Measurements from ENCODE around the gene ASIC2. TPM values are rescaled to one million over a fixed set of nuclear protein-coding genes. Genes with fewer than 3 reads are reported as not detected.

ASIC2 gene
- total RNA-seq, 4 donors from 2014 or later, result 0.80 to 1.8 (median 1.4) TPM; not detected in 1

DNA sequence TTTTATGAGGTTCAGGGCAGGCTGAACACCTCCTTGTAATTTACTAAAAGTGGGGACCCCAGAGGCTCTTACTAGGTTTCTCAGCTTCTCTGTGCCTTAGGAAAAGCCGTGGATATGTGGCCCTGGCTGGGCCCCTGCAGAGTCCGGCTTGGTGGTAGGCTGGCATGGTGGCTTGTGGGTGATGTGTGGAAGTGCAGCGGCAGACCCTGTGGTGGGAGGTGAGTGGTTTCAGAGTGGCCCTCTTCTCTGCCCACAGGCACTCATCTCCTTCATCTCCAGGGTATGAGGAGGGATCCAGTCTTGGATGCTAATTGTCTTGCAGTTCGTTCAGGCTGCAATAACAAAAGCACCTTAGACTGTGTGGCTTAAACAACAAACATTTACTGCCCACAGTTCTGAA lies 58.9 kb downstream of the ASIC2 start:
- H3K27ac ChIP-seq, result no peak overlapping the region
- TF ChIP-seq, protein P1, sequence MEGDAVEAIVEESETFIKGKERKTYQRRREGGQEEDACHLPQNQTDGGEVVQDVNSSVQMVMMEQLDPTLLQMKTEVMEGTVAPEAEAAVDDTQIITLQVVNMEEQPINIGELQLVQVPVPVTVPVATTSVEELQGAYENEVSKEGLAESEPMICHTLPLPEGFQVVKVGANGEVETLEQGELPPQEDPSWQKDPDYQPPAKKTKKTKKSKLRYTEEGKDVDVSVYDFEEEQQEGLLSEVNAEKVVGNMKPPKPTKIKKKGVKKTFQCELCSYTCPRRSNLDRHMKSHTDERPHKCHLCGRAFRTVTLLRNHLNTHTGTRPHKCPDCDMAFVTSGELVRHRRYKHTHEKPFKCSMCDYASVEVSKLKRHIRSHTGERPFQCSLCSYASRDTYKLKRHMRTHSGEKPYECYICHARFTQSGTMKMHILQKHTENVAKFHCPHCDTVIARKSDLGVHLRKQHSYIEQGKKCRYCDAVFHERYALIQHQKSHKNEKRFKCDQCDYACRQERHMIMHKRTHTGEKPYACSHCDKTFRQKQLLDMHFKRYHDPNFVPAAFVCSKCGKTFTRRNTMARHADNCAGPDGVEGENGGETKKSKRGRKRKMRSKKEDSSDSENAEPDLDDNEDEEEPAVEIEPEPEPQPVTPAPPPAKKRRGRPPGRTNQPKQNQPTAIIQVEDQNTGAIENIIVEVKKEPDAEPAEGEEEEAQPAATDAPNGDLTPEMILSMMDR (IDR thresholded peaks at IDR 0.05), result no peak
- no peak for TF ChIP-seq POLR2A (IDR thresholded peaks at IDR 0.05)
- H3K4me1 ChIP-seq, result peaks cover 0 to 10% (median 0%) of the 10 kb centered on the region in 4 donors
- DNase-seq, result no peak
- H3K4me3 ChIP-seq, result no peak overlapping the region
- no peaks in the 10 kb centered on the region for H3K27me3 ChIP-seq
- H3K36me3 ChIP-seq, result no peaks in the 10 kb centered on the region
- no peaks in the 10 kb centered on the region for H3K9me3 ChIP-seq

DNA sequence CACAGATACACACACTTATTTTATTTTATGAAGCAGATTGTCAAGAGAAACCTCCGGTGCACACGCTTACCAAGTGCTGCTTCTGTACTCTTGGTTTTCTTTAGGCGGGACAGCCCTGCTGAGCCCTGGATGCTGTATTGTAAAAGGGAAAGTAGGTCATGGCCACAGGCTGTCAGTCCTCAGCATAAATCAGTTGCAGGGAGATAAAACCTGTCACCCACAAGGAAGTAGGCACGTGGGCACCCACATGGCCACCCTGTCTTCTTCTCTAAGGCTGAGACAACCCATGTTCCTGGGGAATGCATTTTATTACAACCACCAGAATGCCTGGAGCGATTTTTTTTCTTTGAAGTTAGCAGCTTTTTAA lies 59.3 kb downstream of the ASIC2 start:
- H3K36me3 ChIP-seq, result no peaks in the 10 kb centered on the region
- H3K27ac ChIP-seq, result no peak overlapping the region
- no peaks in the 10 kb centered on the region for H3K27me3 ChIP-seq
- H3K9me3 ChIP-seq, result no peaks in the 10 kb centered on the region
- peaks cover 0 to 10% (median 0%) of the 10 kb centered on the region in 4 donors for H3K4me1 ChIP-seq
- peak in 1 of 3 donors; percentile 53 for DNase-seq
- TF ChIP-seq, protein P1 (IDR thresholded peaks at IDR 0.05), result no peak
- TF ChIP-seq POLR2A (IDR thresholded peaks at IDR 0.05), result no peak
- H3K4me3 ChIP-seq, result no peak overlapping the region

DNA sequence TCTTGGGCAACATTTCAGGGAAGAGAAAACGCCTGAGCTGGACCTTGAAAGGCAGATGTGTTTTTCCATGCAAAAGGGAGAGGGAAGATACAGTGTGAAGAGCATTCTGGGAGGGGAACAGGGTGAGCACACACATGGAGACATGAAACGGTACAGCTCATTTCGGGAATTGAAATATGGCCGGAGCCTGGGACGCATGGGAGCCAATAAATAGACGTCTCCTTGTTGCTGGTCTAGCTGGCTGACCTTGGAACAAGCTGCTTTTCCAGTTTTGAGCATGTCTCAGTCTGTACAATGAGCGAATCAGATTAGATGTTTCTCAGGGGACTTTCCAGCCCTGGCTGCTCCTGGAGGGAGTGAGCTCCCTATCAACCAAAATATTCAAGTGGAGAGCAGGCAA lies 63.6 kb downstream of the ASIC2 start:
- no peak for DNase-seq
- H3K27ac ChIP-seq, result no peak overlapping the region
- no peaks in the 10 kb centered on the region for H3K36me3 ChIP-seq
- no peaks in the 10 kb centered on the region for H3K9me3 ChIP-seq
- TF ChIP-seq POLR2A (IDR thresholded peaks at IDR 0.05), result no peak
- TF ChIP-seq, protein P1 (IDR thresholded peaks at IDR 0.05), result no peak
- peaks cover 0 to 10% (median 0%) of the 10 kb centered on the region in 4 donors for H3K4me1 ChIP-seq
- H3K4me3 ChIP-seq, result no peak overlapping the region
- no peaks in the 10 kb centered on the region for H3K27me3 ChIP-seq

DNA sequence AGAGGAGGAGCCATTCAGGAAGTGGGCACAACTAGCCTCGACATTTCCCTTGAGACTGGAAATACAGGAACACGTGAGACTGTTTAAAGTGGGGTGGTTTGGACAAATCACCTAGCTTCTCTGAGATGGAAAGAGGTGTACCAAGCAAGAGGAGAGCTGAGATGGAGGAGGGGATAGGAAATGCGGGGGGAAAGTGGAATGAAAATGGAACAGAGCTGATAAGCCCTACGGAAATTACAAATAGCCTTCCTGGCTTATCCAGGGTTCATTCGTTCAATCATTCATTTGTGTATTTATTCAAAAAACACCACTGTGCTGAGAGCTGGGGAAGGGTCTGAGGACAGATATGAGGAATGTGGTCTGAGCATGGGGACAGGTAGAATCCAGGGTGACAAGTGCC lies 64.1 kb downstream of the ASIC2 start:
- DNase-seq, result no peak
- H3K27ac ChIP-seq, result no peak overlapping the region
- H3K27me3 ChIP-seq, result no peaks in the 10 kb centered on the region
- peaks cover 0 to 5% (median 0%) of the 10 kb centered on the region in 4 donors for H3K4me1 ChIP-seq
- TF ChIP-seq, protein P1 (IDR thresholded peaks at IDR 0.05), result no peak
- TF ChIP-seq POLR2A (IDR thresholded peaks at IDR 0.05), result no peak
- no peaks in the 10 kb centered on the region for H3K9me3 ChIP-seq
- H3K36me3 ChIP-seq, result no peaks in the 10 kb centered on the region
- H3K4me3 ChIP-seq, result no peak overlapping the region

DNA sequence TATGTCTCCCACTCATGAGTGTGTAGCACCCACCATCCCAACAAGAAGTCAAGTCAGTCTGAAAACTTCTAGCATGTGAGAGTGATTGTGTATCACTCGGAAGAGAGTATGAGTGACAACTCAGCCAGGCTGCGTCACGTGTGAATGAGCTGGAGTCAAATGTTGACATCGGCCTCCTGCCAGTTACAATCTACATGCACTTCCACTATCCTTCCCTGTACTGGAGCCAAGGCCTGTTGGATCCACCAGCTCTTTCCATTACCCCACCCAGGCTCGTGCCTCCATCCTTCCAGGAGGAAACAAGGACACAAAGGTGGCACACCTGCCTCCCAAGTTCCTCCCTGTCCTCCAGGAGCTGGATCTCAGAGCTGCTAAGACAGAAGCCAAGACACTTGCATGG lies 64.5 kb downstream of the ASIC2 start:
- Histone ChIP-seq H3K4me3 (no peak overlapping the region), H3K36me3 (no peaks in the 10 kb centered on the region), H3K27ac (no peak overlapping the region), H3K9me3 (no peaks in the 10 kb centered on the region), H3K4me1 (peaks cover 0 to under 1% (median 0%) of the 10 kb centered on the region in 4 donors), H3K27me3 (no peaks in the 10 kb centered on the region)
- no peak for TF ChIP-seq POLR2A (IDR thresholded peaks at IDR 0.05)
- TF ChIP-seq, protein P1 (IDR thresholded peaks at IDR 0.05), result no peak
- DNase-seq, result no peak

DNA sequence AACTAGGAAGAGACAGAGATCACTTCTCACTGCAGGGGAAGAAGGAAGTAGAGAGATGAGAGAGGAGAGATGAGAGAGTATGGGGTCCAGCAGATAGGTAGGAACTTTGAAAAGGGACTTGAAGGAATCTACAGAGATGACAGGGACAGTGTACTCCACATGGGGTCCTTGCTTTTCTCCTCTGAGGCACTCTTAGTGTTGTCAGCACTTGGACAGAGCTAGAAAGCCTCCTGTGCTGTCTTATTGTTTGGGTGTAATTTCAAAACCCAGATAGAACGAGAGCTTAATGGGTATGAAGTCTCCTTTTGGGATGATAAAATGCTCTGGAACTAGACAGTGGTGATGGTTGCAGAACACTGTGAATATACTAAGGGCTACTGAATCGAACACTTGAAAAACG lies 65.2 kb downstream of the ASIC2 start:
- TF ChIP-seq, protein P1 (IDR thresholded peaks at IDR 0.05), result no peak
- TF ChIP-seq POLR2A (IDR thresholded peaks at IDR 0.05), result no peak
- H3K27ac ChIP-seq, result no peak overlapping the region
- H3K4me1 ChIP-seq, result no peaks in the 10 kb centered on the region
- H3K27me3 ChIP-seq, result no peaks in the 10 kb centered on the region
- no peaks in the 10 kb centered on the region for H3K9me3 ChIP-seq
- DNase-seq, result no peak
- H3K36me3 ChIP-seq, result no peaks in the 10 kb centered on the region
- no peak overlapping the region for H3K4me3 ChIP-seq
